GM18511 (cell line): ENCODE data around the gene PTPN3.

Experiments used
- ATAC-seq: cut with Tn5 transposase; IDR thresholded peaks from one replicate; pipeline ENCODE4 v1.9.1; 2021; ENCODE audit warnings: mild to moderate bottlenecking, moderate library complexity; ENCODE audit not compliant: unreplicated experiment

Gene PTPN3

GRCh38 chr9:109477258-109478050, 20.7 kb downstream of the PTPN3 start:
- ATAC-seq = peak; percentile 98

DNA sequence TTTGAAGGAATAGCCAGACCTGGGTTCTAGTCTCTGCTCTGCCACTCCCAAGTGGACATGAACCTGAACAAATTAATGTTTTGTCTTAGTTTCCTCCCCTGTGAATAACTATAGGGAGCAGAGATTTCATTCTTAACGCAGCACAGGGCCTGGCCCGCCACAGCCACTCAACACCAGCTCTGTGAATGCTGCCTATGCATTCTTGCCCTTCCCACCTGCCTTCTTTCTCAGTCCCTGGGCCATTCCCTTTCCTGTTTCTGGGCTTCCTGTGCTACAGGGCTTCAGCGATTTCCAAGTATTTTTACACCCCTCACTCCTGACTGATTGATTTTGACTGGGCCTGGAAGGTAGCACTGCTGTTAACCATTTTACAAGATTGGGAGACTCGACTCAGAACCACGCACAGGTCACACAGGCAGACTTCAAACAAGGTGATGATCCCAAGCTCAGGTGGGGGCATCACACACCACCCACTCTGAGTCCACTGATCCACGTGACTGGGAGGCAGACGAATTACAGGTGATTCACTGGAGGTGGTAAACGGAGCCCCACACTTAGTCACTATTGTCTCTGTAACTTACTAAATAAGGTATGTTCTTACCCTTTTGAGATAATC, 21.4 kb downstream of the PTPN3 start:
- no peak for ATAC-seq

GRCh38 chr9:109475526-109475925, 22.6 kb downstream of the PTPN3 start:
- ATAC-seq = no peak

DNA sequence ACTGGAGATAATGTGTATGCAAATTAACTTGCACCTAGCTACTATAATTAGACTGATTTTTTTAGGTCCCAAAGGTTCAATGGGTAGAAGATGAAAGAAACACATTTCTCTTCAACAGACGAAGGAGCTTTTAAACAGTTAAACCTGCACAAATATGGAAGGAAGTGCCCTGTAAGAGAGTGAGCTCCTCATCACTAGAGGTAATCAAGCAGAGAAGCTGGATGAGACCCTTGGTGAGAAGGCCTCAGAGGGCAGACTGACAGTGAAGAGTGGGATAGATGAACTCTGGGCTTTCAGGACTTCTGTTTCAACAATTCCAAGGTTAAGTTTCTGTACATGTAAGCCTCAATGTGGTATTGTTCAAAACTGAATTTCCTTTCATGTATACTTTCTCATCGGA, 23.2 kb downstream of the PTPN3 start:
- no peak for ATAC-seq

GRCh38 chr9:109474170-109474569, 23.9 kb downstream of the PTPN3 start:
- ATAC-seq = no peak

- no peak for ATAC-seq
Measured at GRCh38 chr9:109473329-109473728, 24.8 kb downstream of the PTPN3 start.

DNA sequence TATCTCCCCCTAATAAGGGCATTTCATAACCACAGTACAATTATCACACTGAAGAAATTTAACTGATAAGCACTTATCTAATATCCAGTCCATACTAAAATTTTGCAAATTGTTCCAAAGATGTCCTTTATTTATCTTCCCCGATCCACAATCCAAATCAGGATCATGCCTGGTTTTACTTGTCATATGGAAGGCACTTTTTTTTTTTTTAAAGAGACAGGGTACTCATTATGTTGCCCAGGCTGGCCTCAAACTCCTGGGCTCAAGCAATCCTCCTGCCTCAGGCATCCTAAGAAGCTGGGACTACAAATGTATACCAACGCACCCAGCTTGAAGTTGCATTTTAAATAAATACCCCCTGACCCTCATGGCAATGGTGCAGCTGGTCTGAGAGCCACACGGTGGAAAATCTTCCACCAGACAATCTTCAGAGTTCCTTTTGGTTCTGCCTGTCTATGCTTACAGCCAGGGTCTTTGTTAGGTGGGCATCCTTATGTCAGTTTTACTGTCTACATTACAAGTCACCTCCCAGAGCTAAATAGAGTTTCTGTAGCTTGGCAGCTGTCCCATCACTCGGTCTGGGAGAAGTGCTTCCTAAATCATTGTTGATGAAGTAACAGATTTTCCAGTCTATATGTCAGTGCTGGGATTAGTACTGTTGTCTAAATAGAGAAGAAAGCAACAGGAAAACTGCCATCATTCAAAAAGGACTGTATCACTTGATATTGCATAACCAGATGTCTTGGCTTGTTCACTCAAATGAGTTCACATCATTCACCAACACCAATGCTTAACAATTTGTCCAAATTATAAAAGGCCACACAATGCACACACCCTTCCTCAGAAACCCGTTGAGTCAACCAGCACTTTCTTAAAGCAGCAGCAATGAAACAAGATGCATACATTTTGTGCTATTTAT, 26.4 kb downstream of the PTPN3 start:
- no peak for ATAC-seq

DNA sequence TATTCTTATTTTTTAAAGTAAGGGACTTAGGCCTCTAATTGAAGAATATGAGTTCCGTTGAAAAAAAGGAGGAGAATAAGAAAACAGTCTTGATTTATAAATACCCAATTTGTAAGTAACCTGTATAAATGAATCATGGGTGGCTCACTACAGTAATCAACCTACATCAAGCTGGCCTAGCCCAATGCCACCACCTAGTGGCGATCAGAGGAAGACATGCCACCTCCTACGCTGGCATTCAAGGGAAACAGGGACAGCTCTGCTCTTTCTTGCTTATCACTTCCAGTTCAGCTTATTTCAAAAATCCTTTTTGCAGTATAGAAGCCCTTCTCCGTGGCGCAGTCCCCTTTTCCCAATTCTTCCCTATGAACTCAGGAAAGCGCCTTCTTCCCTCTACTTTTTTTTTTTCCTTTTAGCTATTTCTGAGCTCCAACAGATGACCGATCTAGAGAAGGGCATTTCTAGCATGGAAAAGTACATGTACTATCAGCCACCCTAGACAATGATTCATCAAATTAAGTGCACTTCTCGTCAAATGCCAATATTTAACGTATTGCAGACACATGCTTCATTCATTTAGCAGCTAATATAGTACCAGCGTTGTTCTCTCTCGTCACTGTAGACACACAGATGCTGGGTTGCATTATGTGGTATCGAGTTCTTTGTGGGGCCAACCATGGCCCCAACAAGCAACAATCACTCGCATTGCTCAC, 28.3 kb downstream of the PTPN3 start:
- ATAC-seq = peak; percentile 98

DNA sequence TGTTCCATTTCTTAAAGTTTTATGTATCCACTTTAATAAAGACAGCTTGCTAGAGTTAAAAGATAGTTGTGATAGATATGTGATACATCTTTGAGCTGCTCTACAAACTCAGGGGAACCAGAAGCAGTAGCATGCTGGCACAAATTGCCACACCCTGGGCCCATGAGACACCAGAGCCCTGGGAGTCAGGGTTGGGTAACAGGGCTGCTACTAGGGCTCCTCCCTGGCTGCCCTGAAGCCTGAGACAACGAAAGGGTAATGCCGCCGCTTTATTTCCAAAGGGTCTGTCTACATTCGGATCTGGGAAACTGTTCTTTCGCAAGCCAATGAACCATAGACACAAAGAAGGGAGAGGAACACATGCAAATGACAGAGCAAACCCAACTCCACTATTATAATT, 29.2 kb downstream of the PTPN3 start:
- no peak for ATAC-seq

GRCh38 chr9:109467936-109468335, 30.2 kb downstream of the PTPN3 start:
- no peak for ATAC-seq

GRCh38 chr9:109466623-109467590, 31.2 kb downstream of the PTPN3 start:
- ATAC-seq = no peak

GRCh38 chr9:109463924-109464625, 34.0 kb downstream of the PTPN3 start:
- peak; percentile 80 for ATAC-seq

- no peak for ATAC-seq
Measured at GRCh38 chr9:109460576-109460975, 37.5 kb downstream of the PTPN3 start.

DNA sequence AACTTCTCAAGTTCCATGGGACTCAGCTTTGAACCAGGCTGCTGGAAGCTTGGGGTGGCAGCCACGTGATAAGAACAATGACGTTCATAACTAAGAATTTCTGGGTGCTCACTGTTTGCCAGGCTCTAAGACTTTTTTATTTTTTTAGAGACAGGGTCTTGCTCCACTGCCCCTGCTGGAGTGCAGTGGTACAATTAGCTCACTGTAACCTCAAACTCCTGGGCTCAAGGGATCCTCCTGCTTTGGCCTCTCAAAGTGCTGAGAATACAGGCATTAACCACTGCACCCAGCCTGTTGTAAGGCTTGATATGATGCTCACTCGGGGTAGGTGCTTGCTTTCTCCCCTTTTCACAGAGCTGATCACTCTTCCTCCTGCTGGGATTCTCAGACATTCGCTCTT, 38.7 kb downstream of the PTPN3 start:
- no peak for ATAC-seq

GRCh38 chr9:109458453-109459211, 39.5 kb downstream of the PTPN3 start:
- ATAC-seq = no peak

- ATAC-seq = no peak
Measured at GRCh38 chr9:109456811-109457210, 41.3 kb downstream of the PTPN3 start.

- no peak for ATAC-seq
Measured at GRCh38 chr9:109455861-109456260, 42.2 kb downstream of the PTPN3 start.

DNA sequence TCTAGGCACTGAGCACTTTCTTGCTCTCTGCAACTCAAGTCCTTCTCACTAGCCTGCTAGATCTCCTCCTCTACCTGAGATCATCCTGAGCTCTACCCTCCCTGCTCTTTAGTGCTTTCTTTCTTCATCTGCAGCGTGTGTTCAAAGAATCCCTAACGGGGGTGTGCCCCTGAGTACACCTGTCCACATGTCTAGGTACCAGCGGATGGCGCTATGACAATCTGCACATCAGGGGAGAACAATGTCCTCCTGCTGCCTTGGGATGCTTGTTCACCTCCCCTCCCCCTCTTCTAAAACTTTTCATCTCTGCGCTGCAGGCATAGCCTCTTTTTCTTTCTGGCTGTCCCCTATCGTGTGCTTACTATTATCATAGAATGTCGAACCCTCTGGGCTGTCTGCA, 42.7 kb downstream of the PTPN3 start:
- ATAC-seq = no peak
